ENCODE results near the gene ACYP2. TPM values are rescaled to one million over a fixed set of nuclear protein-coding genes. Genes with fewer than 3 reads are reported as not detected.

The ACYP2 gene
- total RNA-seq, 2 donors from 2014 or later, result 13.6 to 14.1 TPM

DNA sequence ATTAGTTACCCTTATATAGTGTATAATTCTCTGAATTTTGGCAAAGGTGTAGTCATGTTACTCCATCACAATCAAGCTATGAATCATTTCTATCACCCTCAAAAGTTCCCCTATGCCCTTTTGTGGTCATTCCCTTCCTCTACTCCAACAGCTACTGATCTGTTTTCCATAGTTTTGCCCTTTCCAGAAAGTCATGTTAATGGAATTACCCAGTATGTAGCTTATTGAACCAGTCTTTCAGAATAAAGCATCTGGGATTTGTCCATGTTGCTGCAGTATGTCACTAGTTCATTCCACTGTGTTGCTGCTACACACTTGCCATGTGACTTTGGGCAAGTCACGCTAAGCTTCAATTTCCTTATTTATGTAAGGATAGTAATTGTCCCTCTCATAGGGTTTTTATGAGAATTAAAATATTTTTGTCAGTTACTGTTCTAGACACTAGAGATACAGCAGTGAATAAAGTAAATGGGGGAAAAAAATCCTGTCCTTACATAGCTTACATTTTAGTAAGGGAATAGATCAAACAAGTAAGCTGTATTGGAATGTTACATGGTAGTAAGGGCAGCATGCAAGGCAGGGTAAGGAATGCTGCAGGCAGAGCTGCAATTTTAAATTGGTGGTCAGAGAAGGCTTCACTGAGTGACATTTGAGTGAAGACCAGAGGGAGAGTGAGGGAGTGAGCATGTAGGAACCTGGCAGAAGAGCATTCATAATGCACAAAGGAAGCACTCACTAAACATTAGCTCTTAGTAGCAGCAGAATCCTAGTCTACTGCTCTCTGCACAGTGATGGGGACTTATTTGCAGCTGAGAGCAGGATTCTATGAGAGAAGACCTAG is 220.9 kb downstream of the ACYP2 start:
- no peak overlapping the region for H3K9ac ChIP-seq (ENCODE audit: low read depth in 2 of 2, low read length in 2 of 2)
- H3K4me3 ChIP-seq, result no peak overlapping the region
- no peaks in the 10 kb centered on the region for H3K9me3 ChIP-seq
- intact Hi-C loops (cut with DNase I), result no loop called here
- H3K36me3 ChIP-seq, result no peaks in the 10 kb centered on the region
- TF ChIP-seq, protein P1, sequence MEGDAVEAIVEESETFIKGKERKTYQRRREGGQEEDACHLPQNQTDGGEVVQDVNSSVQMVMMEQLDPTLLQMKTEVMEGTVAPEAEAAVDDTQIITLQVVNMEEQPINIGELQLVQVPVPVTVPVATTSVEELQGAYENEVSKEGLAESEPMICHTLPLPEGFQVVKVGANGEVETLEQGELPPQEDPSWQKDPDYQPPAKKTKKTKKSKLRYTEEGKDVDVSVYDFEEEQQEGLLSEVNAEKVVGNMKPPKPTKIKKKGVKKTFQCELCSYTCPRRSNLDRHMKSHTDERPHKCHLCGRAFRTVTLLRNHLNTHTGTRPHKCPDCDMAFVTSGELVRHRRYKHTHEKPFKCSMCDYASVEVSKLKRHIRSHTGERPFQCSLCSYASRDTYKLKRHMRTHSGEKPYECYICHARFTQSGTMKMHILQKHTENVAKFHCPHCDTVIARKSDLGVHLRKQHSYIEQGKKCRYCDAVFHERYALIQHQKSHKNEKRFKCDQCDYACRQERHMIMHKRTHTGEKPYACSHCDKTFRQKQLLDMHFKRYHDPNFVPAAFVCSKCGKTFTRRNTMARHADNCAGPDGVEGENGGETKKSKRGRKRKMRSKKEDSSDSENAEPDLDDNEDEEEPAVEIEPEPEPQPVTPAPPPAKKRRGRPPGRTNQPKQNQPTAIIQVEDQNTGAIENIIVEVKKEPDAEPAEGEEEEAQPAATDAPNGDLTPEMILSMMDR (IDR thresholded peaks at IDR 0.05), result no peak
- H3K4me1 ChIP-seq, result no peaks in the 10 kb centered on the region
- no peak for DNase-seq
- H3K27me3 ChIP-seq, result no peaks in the 10 kb centered on the region
- H3K27ac ChIP-seq, result no peak overlapping the region

DNA sequence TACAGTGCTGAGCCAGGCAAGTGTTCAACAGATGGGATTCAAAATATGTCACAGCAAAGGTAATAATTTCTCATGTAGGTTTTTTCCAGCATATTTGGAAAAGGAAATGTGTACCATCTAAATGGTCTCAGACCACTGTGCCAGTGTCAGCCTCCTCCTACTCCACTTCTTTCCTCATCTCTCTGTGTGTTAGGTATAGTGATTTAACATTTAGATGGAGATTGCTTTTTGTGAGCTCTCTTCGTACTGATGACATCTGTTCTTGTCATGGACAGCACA is 221.5 kb downstream of the ACYP2 start:
- no peaks in the 10 kb centered on the region for H3K4me1 ChIP-seq
- no peak overlapping the region for H3K9ac ChIP-seq (ENCODE audit: low read depth in 2 of 2, low read length in 2 of 2)
- H3K36me3 ChIP-seq, result no peaks in the 10 kb centered on the region
- no peak overlapping the region for H3K27ac ChIP-seq
- no peaks in the 10 kb centered on the region for H3K9me3 ChIP-seq
- intact Hi-C loops (cut with DNase I), result no loop called here
- H3K27me3 ChIP-seq, result no peaks in the 10 kb centered on the region
- no peak for DNase-seq
- TF ChIP-seq, protein P1 (IDR thresholded peaks at IDR 0.05), result no peak
- H3K4me3 ChIP-seq, result no peak overlapping the region

DNA sequence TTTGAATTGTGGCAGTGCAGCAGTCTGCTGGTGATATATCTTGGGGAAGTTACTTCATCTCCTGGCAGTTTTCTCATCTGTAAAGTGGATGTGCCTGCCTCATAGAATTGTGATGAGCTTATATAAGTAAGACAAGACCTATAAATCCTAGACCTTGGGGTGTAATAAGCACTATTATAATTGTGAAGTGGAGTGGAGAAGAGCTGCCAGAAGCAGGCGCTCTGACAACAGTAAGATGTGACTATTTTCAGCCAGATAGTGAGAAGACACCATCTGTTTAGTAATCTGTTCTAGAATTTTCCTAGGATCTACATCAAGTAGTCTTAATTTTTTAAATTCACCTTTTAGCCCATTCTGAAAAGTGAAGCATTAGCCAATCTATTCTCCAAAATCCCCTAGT is 226.2 kb downstream of the ACYP2 start:
- H3K27ac ChIP-seq, result no peak overlapping the region
- no peaks in the 10 kb centered on the region for H3K4me1 ChIP-seq
- H3K9ac ChIP-seq (ENCODE audit: low read depth in 2 of 2, low read length in 2 of 2), result no peak overlapping the region
- H3K9me3 ChIP-seq, result no peaks in the 10 kb centered on the region
- intact Hi-C loops (cut with DNase I), result no loop called here
- no peaks in the 10 kb centered on the region for H3K27me3 ChIP-seq
- no peak for DNase-seq
- no peaks in the 10 kb centered on the region for H3K36me3 ChIP-seq
- TF ChIP-seq, protein P1 (IDR thresholded peaks at IDR 0.05), result peak; percentile 11
- no peak overlapping the region for H3K4me3 ChIP-seq

DNA sequence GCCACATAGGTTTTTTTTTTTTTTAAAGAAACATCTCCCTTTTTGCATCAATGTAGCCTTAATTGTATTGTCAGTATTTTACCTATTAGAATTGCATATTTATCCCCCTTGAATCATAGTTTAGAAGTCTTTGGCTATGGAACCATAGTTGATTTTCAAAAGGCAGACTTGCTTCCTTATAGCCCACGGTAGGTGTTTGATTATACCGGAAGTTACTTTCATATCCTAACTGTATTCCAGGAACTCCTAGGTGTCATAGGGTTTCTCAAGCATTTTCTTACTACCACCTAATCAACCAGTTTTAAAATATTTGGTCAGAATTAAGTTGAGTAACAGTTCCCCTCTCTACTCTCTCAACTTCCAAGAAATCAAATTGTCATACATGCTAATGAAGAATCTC is 227.2 kb downstream of the ACYP2 start:
- DNase-seq, result no peak
- intact Hi-C loops (cut with DNase I), result no loop called here
- H3K4me3 ChIP-seq, result no peak overlapping the region
- H3K36me3 ChIP-seq, result no peaks in the 10 kb centered on the region
- H3K4me1 ChIP-seq, result no peaks in the 10 kb centered on the region
- no peak overlapping the region for H3K27ac ChIP-seq
- H3K9ac ChIP-seq (ENCODE audit: low read depth in 2 of 2, low read length in 2 of 2), result no peak overlapping the region
- H3K27me3 ChIP-seq, result no peaks in the 10 kb centered on the region
- no peaks in the 10 kb centered on the region for H3K9me3 ChIP-seq
- TF ChIP-seq, protein P1 (IDR thresholded peaks at IDR 0.05), result no peak

DNA sequence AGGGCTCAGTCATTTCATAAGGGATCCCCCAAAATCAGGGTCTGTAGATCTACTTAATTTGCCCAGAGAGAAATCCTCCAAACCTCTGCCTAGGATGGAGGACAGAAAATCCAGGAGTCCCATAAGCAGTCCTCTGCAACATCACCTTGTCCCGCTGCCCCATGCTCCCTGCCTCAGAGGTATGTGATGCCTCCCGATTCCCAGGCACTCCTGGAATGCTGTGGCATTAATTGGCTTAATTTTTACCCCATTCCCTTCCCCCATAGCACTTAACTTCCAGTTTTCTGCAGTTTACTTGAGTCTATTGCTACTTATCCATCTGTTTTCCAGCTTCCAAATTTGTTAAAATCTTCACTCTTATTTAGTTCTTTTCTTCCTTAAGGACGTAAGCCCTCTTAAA is 232.2 kb downstream of the ACYP2 start:
- intact Hi-C loops (cut with DNase I), result no loop called here
- TF ChIP-seq, protein P1 (IDR thresholded peaks at IDR 0.05), result no peak

More for the DNA sequence above, 232.2 kb downstream of the ACYP2 start:
- H3K36me3 ChIP-seq, result no peaks in the 10 kb centered on the region
- H3K27ac ChIP-seq, result no peak overlapping the region
- H3K27me3 ChIP-seq, result no peaks in the 10 kb centered on the region
- no peak overlapping the region for H3K9ac ChIP-seq (ENCODE audit: low read depth in 2 of 2, low read length in 2 of 2)
- DNase-seq, result no peak
- no peaks in the 10 kb centered on the region for H3K4me1 ChIP-seq
- no peaks in the 10 kb centered on the region for H3K9me3 ChIP-seq
- no peak overlapping the region for H3K4me3 ChIP-seq

Data from colonic mucosa (tissue), 4 donors.